ENCODE measurements around the gene BTAF1.
"Not testable (repeated sequence)": the region's sequence is repeated elsewhere in the genome, so short reads cannot be mapped to it uniquely, and the experiment has no call there.

BTAF1 gene

DNA sequence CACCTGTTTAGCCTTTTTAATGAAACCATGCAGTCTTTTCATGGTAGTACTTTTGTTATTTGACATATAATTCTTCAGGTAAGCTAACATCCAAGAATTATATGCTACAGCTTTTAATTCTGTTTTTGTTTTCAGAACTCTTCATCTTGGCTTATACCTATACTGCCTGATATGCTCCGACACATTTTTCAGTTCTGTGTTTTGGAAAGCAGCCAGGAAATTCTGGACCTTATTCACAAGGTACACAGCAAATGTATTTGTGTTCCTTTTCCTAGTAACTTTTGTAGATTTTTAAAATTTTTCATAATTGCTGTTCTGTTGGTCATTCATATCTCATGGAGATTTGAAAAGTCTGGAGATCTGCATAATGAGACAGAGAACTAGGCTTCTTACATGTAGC lies 56.7 kb downstream of the BTAF1 start:
- no peak for DNase-seq

GRCh38 chr10:91983416-91983815 lies 59.8 kb downstream of the BTAF1 start:
- DNase-seq: no peak

GRCh38 chr10:91987397-91988037 lies 63.9 kb downstream of the BTAF1 start:
- DNase-seq: peak; percentile 73

DNA sequence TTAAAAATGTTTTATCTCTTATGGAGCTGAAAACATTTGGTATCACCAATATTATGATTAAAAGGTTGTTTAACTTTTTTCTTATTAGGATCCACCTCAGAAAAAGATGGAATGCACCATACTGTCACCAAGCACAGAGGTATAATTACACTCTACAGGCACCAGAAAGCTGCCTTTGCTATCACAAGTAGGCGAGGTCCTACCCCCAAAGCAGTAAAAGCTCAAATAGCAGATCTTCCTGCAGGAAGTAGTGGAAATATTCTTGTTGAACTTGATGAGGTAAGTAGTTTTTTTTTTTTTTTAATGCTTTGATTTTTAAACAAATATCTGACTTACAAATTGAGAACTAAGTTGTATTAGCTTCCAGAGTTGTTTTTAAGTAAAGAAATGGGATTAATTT lies 68.5 kb downstream of the BTAF1 start:
- DNase-seq: no peak

DNA sequence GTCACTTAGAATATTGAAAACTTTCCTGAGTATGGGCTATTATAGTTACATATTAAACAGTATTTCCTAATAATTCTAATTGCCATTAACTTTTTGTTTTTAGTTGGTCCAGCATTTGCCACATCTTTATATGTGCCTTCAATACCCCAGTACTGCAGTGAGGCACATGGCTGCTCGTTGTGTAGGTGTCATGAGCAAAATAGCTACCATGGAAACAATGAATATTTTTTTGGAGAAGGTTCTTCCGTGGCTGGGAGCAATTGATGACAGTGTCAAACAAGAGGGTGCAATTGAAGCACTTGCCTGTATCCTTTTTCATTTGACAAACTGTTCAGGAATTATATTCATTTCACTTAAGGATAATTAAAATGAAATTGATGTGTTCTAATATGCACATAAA lies 72.7 kb downstream of the BTAF1 start:
- DNase-seq: no peak

GRCh38 chr10:92001581-92001980 lies 78.0 kb downstream of the BTAF1 start:
- no peak for DNase-seq

- DNase-seq: no peak
Observed at GRCh38 chr10:92001995-92002394, 78.4 kb downstream of the BTAF1 start.

GRCh38 chr10:92003258-92003657 lies 79.7 kb downstream of the BTAF1 start:
- no peak for DNase-seq

DNA sequence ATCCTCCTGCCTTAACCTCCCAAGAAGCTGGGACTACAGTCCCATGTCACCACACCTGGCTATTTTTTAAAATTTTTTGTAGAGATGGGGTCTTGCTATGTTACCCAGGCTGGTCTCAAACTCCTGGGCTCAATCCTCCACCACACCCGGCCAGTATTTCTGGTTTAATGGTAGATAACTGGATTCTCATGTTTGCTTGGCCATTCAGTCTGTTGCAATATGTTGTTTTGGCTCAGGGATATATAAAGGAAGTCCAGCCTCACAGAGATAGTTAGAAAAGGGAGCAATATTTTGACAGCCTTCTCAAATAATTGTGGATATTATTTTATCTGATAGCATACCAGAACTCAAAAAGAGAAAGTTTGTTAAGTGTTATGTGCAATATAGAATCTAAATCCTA lies 82.4 kb downstream of the BTAF1 start:
- no peak for DNase-seq

DNA sequence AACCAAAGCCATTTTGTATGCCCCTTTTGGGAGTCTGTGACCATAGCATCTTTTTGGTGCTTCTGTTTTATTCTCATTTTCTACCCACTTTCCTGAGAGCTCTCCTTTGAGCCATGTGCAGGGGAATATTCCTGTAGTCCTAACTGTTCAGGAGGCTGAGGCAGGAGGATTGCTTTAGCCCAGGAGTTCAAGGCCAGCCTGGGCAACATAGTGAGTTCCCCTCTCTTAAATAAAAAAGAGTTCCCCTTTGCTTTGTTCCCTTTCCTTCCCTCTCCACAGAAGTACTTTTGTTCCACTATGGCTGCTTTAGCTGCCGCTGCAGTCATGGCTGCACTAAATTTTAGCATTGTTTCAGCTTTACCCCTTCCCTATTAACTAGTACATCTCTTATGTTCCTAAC lies 85.9 kb downstream of the BTAF1 start:
- no peak for DNase-seq

- DNase-seq: no peak
Observed at GRCh38 chr10:92010047-92010735, 86.6 kb downstream of the BTAF1 start.

DNA sequence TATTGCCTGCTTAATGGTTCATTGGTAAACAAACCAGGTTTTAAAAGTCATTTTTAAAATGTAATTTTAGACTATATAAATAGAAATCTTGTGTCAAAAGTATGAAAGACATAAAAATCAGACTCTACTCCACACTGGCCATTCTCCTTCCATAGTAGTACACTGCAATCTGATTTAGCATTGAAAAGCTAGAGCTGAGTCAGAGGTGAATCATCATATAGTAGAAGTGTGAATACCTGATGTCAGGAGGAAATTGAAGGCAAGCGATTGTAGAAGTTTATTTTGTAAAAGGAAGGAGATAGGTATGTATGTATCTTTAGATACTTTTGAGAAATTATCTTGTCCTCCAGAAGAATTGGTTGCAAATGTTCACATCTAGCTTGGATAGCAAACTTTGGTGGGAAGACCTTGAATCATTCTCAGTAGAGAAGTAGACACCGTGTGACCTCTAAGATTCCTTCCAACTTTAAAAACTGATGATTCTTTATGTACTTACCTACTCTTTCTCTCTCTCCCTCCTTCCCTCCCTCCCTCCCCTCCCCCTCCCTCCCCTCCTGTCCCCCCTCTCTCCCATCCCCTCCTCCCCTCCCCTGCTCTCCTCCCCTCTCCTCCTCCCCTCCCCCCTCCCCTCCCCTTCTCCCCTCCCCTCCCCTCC lies 88.1 kb downstream of the BTAF1 start:
- peak; percentile 85 for DNase-seq

DNA sequence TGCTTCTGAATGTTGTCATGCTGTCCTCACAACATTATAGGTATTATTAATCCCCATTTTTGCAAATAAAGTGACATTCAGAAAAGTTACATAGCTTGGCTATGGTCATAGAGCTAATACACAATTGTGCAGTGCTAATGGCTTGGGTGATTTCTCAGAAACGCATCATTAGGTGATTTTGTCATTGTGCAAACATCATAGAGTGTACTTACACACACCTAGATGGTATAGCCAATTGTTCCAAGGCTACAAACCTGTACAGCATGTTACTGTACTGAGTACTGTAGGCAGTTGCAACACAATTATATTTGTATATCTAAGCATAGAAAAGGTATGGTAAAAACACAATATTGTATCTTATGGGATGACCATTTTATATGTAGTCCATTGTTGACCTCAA lies 91.0 kb downstream of the BTAF1 start:
- DNase-seq: no peak

DNA sequence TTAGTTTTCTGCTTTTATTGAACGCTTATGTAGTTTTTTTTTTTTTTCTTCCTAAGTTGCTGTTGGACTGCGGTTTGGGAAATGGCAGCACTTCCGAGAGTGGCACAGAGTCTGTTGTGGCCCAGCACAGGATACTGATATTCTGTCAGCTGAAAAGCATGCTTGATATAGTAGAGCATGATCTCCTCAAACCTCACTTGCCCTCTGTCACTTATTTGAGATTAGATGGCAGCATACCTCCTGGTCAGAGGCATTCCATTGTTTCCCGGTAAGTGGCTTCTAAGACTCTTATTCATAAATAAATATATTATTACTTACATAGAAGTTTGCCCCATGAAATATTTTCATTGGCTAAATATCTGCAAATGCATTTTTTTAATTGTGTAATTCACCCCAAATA lies 101.1 kb downstream of the BTAF1 start:
- no peak for DNase-seq

DNA sequence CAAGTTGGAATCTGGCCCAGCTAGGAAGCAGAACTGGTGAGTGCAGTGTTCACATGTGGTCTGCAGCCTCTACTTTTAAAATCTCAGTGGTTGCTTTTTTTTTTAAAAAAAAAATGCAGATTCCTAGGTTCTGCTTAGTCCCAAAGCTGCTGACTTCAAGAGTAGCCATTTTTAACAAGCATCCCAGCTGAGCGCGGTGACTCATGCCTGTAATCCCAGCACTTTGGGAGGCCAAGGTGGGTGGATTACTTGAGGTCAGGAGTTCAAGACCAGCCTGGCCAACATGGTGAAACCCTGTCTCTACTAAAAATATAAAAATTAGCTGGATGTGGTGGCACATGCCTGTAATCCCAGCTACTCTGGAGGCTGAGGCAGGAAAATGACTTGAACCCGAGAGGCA lies 101.8 kb downstream of the BTAF1 start:
- DNase-seq: not testable (repeated sequence)

GRCh38 chr10:92027141-92027540 lies 103.6 kb downstream of the BTAF1 start:
- DNase-seq: no peak

DNA sequence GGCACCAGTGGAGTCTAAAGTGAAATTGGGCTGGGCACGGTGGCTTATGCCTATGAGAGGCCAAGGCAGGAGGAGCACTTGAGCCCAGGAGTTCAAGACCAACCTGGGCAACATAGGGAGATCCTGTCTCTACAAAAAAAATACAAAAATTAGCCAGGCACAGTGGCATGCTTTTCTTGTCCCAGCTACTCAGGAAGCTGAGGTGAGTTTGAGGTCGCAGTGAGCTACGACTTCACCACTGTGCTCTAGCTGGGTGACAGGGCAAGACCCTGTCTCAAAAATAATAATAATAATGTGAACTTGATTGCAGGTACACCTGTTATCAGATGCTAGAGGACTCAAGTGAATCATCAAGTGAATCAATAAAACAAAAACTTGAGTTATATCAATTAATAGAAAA lies 108.0 kb downstream of the BTAF1 start:
- no peak for DNase-seq

DNA sequence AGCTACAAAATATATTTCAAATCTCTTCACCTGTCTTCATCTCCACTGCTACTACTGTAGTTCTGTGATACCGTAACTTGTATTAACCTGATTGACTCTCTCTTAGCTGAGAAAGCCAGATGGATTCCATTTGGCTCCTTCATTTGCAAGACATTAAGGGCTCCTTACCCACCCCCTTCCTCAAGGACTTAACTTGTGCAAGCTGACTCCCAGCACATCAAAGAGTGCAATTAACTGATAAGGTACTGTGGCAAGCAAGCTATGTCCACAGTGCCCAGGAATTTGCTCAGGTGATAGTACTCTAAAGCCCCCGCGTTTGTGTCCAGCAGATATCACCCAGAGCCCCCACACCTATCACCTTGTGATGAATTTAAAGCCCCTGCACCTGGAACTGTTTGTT lies 109.5 kb downstream of the BTAF1 start:
- DNase-seq: not testable (repeated sequence)

DNA sequence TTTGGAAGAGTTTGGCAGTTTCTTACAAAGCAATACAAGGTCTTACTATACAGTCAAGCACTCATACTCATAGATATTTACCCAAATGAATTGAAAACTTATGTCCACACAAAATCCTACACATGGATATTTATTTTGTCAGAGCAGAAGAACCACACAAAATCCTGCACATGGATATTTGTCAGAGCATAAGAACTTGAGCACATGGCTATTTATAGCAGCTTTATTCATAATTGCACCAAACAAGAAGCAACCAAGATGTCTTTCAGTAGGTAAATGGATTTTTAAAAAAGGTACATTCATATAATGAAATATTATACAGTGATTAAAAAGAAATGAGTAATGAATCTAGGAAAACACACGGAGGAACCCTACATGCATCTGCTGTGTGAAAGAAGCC lies 115.4 kb downstream of the BTAF1 start:
- no peak for DNase-seq

- DNase-seq: no peak
Observed at GRCh38 chr10:92042541-92042940, 119.0 kb downstream of the BTAF1 start.

GRCh38 chr10:92045641-92046106 lies 122.1 kb downstream of the BTAF1 start:
- no peak for DNase-seq

GRCh38 chr10:92047215-92047614 lies 123.6 kb downstream of the BTAF1 start:
- DNase-seq: no peak

DNA sequence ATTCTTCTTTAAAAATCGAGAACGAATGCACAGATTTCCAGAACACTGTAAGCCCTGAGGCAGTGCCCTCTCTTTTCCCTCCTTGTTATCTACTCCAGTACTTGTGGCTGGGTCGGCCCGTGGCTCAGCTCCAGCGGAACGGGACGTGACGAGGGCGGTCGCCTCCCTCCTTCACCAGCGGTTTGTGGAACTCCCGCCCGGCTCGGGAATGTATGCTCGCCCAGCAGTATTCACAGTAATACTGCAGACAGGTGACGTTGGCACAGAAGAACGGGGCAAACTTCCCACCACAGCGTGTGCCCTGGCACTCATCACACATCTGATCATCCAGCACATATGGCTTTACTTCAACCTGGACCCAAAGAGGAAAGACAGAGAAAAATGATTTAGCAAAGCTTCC lies 128.5 kb downstream of the BTAF1 start:
- DNase-seq: no peak

DNA sequence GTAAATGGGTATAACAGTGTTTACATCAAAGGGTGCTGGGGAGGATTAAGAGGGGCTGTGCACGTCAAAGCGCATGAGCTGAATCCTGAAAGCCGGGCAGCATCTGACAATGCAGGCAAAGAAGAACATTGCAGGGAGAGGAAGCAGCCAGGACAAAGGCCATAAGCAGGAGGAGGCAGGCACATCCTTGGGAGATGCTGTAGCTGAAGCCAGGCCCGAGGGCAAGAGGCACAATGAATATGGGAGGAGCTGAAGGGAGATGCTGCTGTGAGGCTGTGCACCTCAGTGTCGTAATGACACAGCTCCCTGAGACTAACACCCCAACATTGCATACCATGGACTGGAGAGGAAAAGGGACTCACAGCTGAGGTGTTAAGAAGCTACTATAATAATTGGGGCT lies 129.2 kb downstream of the BTAF1 start:
- DNase-seq: no peak
